CD4-positive, alpha-beta T cell (primary cell): ENCODE measurements around the gene DENND11. TPM values are rescaled to one million over a fixed set of nuclear protein-coding genes. Genes with fewer than 3 reads are reported as not detected.

Experiments
- ATAC-seq: fragments of 200-7000 bp; cut with Tn5 transposase; one replicate; pipeline ENCODE4 v1.10.0; 2022; ENCODE audit warnings: mild to moderate bottlenecking; ENCODE audit not compliant: poor library complexity
- CTCF ChIA-PET: fragments of 350-600 bp; sonication (Branson Sonifier 250); formaldehyde crosslinking; loops from one replicate; lab custom pipeline; 2021; ENCODE audit warnings: antibody characterized with exemption, inconsistent platforms; lab: Charles Lee
- POLR2A ChIA-PET: fragments of 350-600 bp; sonication (Branson Sonifier 250); formaldehyde crosslinking; loops from one replicate; lab custom pipeline; 2021; ENCODE audit warnings: antibody characterized with exemption, inconsistent platforms; lab: Charles Lee
- DNase-seq, 14 experiments: peaks; one replicate each; pipeline ENCODE4 v3.0.0-alpha.2; 2013 to 2020; ENCODE audit warnings: mixed read lengths in 2 of 14
- H3K27ac ChIP-seq, 2 donors: one replicate each; pipeline versions ENCODE4 v1.5.1 to v1.7.0; 2013; ENCODE audit warnings: low read length in 2 of 2, low read depth in 1 of 2, mild to moderate bottlenecking in 1 of 2
- H3K27me3 ChIP-seq, 2 experiments: 1 replicate in 1 of 2; 2 replicates in 1 of 2; pipeline versions ENCODE4 v1.6.1 to v1.7.0; 2013; ENCODE audit warnings: low read length in 2 of 2, control low read depth in 1 of 2, mild to moderate bottlenecking in 1 of 2, moderate library complexity in 1 of 2; ENCODE audit not compliant: insufficient read depth in 2 of 2, control insufficient read depth in 1 of 2
- H3K36me3 ChIP-seq: one replicate; pipeline ENCODE4 v1.6.1; 2013; ENCODE audit warnings: low read length, control low read depth; ENCODE audit not compliant: insufficient read depth
- H3K4me1 ChIP-seq: one replicate; pipeline ENCODE4 v1.6.1; 2013; ENCODE audit warnings: low read length, control low read depth; ENCODE audit not compliant: insufficient read depth
- H3K4me3 ChIP-seq: one replicate; pipeline ENCODE4 v1.5.1; 2013; ENCODE audit warnings: mild to moderate bottlenecking, low read length, moderate library complexity
- H3K9me3 ChIP-seq, 2 experiments: 1 replicate in 1 of 2; 2 replicates in 1 of 2; pipeline versions ENCODE4 v1.6.1 to v1.7.0; 2013; ENCODE audit warnings: low read length in 2 of 2, mild to moderate bottlenecking in 2 of 2, control low read depth in 1 of 2, moderate library complexity in 1 of 2; ENCODE audit not compliant: control insufficient read depth in 1 of 2, insufficient read depth in 1 of 2
- H3K27ac Mint-ChIP-seq: one replicate; pipeline ENCODE4 v1.8.0; 2020; ENCODE audit warnings: mixed read lengths
- H3K27me3 Mint-ChIP-seq: one replicate; pipeline ENCODE4 v1.8.0; 2021; ENCODE audit warnings: mixed read lengths
- H3K36me3 Mint-ChIP-seq: one replicate; pipeline ENCODE4 v1.8.0; 2021; ENCODE audit warnings: low read depth, mixed read lengths
- H3K4me1 Mint-ChIP-seq: one replicate; pipeline ENCODE4 v1.8.0; 2021; ENCODE audit warnings: low read depth, mixed read lengths
- H3K4me3 Mint-ChIP-seq: one replicate; pipeline ENCODE4 v1.8.0; 2020; ENCODE audit warnings: mild to moderate bottlenecking, mixed read lengths
- H3K9me3 Mint-ChIP-seq: one replicate; pipeline ENCODE4 v1.8.0; 2020; ENCODE audit warnings: mixed read lengths
- intact Hi-C, 2 experiments: fragments of 100-400 bp; cut with DNase I in 1 of 2; cut with micrococcal nuclease in 1 of 2; formaldehyde crosslinking; loops; one replicate each; pipeline versions ENCODE4 v1.15.1 to v1.9.0; 2023 to 2025; cut with DNase I, micrococcal nuclease
- total RNA-seq, 174 experiments: library from RNA in 2 of 174; stranded (reverse) in 2 of 174; gene quantifications; one replicate each; pipeline ENCODE4 v1.2.3 and lab custom pipeline; 2021 to 2026
- TF ChIP-seq, protein P1 (sequence below): fragments of 200-600 bp; IDR thresholded peaks from one replicate; pipeline ENCODE4 v1.8.0; 2022; ENCODE audit warnings: antibody characterized with exemption, mild to moderate bottlenecking

The DENND11 gene
- total RNA-seq, 2 experiments from 2014 or later: 39.2 to 41.1 TPM

GRCh38 chr7:141663081-141663849 lies 38.7 kb downstream of the DENND11 start:
- no peaks in the 10 kb centered on the region for H3K4me1 ChIP-seq
- Mint-ChIP-seq H3K27ac (peak overlapping the region; percentile 55), H3K4me3 (no peak overlapping the region), H3K9me3 (no peaks in the 10 kb centered on the region), H3K27me3 (no peaks in the 10 kb centered on the region), H3K4me1 (peaks cover 5% of the 10 kb centered on the region), H3K36me3 (peaks cover 87% of the 10 kb centered on the region)
- peaks cover 74% of the 10 kb centered on the region for H3K36me3 ChIP-seq
- intact Hi-C loops: no loop called here
- TF ChIP-seq, protein P1, sequence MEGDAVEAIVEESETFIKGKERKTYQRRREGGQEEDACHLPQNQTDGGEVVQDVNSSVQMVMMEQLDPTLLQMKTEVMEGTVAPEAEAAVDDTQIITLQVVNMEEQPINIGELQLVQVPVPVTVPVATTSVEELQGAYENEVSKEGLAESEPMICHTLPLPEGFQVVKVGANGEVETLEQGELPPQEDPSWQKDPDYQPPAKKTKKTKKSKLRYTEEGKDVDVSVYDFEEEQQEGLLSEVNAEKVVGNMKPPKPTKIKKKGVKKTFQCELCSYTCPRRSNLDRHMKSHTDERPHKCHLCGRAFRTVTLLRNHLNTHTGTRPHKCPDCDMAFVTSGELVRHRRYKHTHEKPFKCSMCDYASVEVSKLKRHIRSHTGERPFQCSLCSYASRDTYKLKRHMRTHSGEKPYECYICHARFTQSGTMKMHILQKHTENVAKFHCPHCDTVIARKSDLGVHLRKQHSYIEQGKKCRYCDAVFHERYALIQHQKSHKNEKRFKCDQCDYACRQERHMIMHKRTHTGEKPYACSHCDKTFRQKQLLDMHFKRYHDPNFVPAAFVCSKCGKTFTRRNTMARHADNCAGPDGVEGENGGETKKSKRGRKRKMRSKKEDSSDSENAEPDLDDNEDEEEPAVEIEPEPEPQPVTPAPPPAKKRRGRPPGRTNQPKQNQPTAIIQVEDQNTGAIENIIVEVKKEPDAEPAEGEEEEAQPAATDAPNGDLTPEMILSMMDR: no peak
- no peaks in the 10 kb centered on the region for H3K9me3 ChIP-seq
- CTCF ChIA-PET: no interaction called here
- no peaks in the 10 kb centered on the region for H3K27me3 ChIP-seq
- ATAC-seq (no peak), DNase-seq (no peak)
- H3K27ac ChIP-seq: no peak overlapping the region
- POLR2A ChIA-PET: interaction anchor here (2.3 kb wide), 1 partner anchor 38 kb away, joined by 6 read pairs; the partner anchor contains the start of gene DENND11
- H3K4me3 ChIP-seq: no peak overlapping the region

DNA sequence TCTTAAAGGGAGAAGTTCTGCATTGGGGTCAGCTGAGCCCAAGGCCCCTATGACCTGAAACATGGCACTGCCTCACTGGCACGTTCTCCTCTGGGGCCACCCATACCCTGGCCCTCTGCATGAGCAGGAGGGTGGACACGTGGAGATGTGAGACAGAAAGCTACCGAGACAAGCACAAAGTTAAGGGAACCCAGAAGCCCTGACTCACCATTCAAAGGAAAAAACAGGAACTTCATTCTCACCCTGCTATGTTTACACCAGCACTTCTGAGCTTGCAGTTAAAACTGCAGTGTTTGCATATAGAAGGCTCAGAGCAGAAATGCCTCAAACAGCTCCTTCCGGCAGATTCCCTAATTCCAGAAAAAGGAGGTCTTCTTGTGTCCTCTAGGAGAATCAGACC lies 41.7 kb downstream of the DENND11 start:
- TF ChIP-seq, protein P1: no peak
- ChIA-PET CTCF (no interaction called here), POLR2A (interaction anchor here (0.9 kb wide), 1 partner anchor 42 kb away, joined by 3 read pairs; the partner anchor contains the start of gene DENND11)
- Histone ChIP-seq H3K36me3 (peaks cover 62% of the 10 kb centered on the region), H3K27me3 (no peaks in the 10 kb centered on the region), H3K4me1 (no peaks in the 10 kb centered on the region), H3K9me3 (no peaks in the 10 kb centered on the region), H3K27ac (no peak overlapping the region), H3K4me3 (no peak overlapping the region)
- Mint-ChIP-seq H3K27ac (peak overlapping the region; percentile 70), H3K9me3 (no peaks in the 10 kb centered on the region), H3K4me3 (no peak overlapping the region), H3K36me3 (peaks cover 85% of the 10 kb centered on the region), H3K27me3 (no peaks in the 10 kb centered on the region), H3K4me1 (peaks cover 5% of the 10 kb centered on the region)
- ATAC-seq (no peak), DNase-seq (peak in 3 of 14 experiments; percentile 2 to 50 (median 38))
- intact Hi-C loops: no loop called here

DNA sequence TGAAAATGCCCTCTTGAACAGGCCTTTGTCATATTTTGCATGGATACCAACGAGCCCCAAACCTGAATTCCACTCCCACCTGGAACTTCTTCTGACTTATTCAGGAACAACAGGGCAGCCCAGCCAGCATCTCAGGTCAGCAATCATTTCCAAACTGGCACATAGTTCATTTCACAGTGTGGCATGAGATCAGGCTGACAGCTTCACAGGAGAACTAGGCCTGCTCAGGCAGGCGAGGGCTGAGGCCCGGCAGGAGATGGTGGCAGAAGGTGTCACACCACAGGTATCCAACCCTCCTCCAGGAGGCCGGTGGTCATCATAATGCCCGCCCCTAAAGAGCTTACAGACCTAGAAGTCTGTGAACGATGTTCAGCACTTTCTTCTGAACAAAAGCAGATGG lies 42.5 kb downstream of the DENND11 start:
- Histone ChIP-seq H3K4me1 (no peaks in the 10 kb centered on the region), H3K27me3 (no peaks in the 10 kb centered on the region), H3K4me3 (no peak overlapping the region), H3K9me3 (no peaks in the 10 kb centered on the region), H3K36me3 (peaks cover 54% of the 10 kb centered on the region), H3K27ac (no peak overlapping the region)
- ATAC-seq (no peak), DNase-seq (no peak)
- Mint-ChIP-seq H3K36me3 (peaks cover 84% of the 10 kb centered on the region), H3K4me3 (no peak overlapping the region), H3K9me3 (no peaks in the 10 kb centered on the region), H3K27me3 (no peaks in the 10 kb centered on the region), H3K4me1 (peaks cover 7% of the 10 kb centered on the region), H3K27ac (peak overlapping the region; percentile 70)
- POLR2A ChIA-PET: interaction anchor here (0.9 kb wide), 1 partner anchor 43 kb away, joined by 3 read pairs; the partner anchor contains the start of gene DENND11
- intact Hi-C loops: loop anchor here in 1 of 2 experiments (10.0 kb wide), 1 partner anchor 525 kb away; no protein-coding TSS in a partner anchor
- CTCF ChIA-PET: no interaction called here
- TF ChIP-seq, protein P1: no peak
